Epithelial cell of proximal tubule (primary cell): ENCODE measurements around the gene PLG. TPM values are rescaled to one million over a fixed set of nuclear protein-coding genes. Genes with fewer than 3 reads are reported as not detected.
"Not testable (repeated sequence)": the region's sequence is repeated elsewhere in the genome, so short reads cannot be mapped to it uniquely, and the experiment has no call there.

Experiments used
- DNase-seq: peaks from one replicate; pipeline ENCODE4 v3.0.0-alpha.2; 2011; ENCODE audit warnings: low read depth
- H3K4me3 ChIP-seq: 2 replicates; pipeline ENCODE4 v1.5.1; 2011; ENCODE audit warnings: low read depth, mild to moderate bottlenecking, low read length
- total RNA-seq: library from RNA; depleted of rRNA; stranded (reverse); fragments of >200 nt; gene quantifications from 2 replicates; pipeline ENCODE4 v1.2.3, GENCODE V29; 2015
- TF ChIP-seq, protein P1 (sequence below): conservative IDR thresholded peaks from 2 replicates; pipeline ENCODE4 v1.5.1; 2012; ENCODE audit warnings: low read depth, mild to moderate bottlenecking, low read length

The PLG gene
- total RNA-seq, 1 donor from 2014 or later: not detected

DNA sequence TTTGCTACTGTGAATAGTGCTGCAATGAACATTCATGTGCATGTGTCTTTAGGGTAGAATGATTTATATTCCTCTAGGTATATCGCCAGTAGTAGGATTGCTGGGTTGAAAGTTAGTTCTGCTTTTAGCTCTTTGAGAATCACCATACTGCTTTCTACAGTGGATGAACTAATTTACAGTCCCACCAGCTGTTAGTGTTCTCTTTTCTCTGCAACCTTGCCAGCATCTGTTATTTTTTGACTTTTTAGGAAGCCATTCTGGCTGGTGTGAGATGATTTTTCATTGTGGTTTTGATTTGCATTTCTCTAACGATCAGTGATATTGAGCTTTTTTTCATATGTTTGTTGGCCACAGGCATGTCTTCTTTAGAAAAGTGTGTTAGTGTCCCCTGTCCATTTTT, 40.0 kb downstream of the PLG start:
- no peak overlapping the region for H3K4me3 ChIP-seq
- TF ChIP-seq, protein P1, sequence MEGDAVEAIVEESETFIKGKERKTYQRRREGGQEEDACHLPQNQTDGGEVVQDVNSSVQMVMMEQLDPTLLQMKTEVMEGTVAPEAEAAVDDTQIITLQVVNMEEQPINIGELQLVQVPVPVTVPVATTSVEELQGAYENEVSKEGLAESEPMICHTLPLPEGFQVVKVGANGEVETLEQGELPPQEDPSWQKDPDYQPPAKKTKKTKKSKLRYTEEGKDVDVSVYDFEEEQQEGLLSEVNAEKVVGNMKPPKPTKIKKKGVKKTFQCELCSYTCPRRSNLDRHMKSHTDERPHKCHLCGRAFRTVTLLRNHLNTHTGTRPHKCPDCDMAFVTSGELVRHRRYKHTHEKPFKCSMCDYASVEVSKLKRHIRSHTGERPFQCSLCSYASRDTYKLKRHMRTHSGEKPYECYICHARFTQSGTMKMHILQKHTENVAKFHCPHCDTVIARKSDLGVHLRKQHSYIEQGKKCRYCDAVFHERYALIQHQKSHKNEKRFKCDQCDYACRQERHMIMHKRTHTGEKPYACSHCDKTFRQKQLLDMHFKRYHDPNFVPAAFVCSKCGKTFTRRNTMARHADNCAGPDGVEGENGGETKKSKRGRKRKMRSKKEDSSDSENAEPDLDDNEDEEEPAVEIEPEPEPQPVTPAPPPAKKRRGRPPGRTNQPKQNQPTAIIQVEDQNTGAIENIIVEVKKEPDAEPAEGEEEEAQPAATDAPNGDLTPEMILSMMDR: no peak
- DNase-seq: no peak

DNA sequence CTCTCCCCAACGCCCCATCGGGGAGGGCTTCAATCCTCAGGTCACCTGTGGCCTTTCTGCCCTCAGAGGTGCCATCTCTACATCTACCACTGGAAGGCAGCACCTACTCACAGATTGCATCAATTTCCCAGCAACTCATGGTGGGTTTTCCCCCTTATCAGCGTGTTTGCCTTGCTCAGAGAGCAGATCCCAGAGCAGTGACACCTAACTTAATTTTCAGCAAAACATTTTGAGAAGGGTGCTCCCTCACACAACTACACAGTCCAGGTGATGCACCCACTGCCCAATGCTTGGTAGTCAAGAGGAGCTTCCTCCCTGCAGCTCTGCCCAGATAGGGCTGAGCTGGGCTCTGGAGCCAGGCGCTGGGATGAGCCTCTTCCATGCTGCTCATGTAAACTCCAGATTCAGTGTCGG, 48.2 kb downstream of the PLG start:
- DNase-seq: no peak
- TF ChIP-seq, protein P1: peak; percentile 65

DNA sequence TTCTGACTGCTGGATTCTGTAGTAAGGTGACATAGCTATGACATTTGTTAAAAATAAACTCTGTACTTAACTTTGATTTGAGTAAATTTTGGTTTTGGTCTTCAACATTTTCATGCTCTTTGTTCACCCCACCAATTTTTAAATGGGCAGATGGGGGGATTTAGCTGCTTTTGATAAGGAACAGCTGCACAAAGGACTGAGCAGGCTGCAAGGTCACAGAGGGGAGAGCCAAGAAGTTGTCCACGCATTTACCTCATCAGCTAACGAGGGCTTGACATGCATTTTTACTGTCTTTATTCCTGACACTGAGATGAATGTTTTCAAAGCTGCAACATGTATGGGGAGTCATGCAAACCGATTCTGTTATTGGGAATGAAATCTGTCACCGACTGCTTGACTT, 51.2 kb downstream of the PLG start:
- not testable (repeated sequence) for DNase-seq, H3K4me3 ChIP-seq

More for the DNA sequence above, 48.2 kb downstream of the PLG start:
- H3K4me3 ChIP-seq: no peak overlapping the region

DNA sequence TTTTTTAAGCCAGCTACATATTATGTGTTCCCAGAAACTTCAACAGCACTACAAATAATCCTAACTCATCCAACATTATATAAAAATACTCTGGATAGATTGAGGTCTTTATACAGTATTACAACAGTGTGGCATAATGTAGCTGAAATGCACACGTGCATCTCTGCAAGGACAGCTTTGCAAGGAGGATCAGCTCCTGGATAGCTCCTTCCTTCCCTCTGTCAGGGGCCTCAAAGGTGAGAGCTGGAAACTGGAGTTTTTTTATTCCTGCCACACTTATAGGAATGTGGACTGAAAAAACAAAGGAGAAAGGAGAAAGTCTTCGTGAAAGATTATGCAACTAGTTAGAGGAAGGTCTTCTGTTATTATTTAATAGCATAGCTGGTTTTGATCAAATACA, 53.1 kb downstream of the PLG start:
- no peak for DNase-seq
- H3K4me3 ChIP-seq: no peak overlapping the region
- TF ChIP-seq, protein P1: no peak

DNA sequence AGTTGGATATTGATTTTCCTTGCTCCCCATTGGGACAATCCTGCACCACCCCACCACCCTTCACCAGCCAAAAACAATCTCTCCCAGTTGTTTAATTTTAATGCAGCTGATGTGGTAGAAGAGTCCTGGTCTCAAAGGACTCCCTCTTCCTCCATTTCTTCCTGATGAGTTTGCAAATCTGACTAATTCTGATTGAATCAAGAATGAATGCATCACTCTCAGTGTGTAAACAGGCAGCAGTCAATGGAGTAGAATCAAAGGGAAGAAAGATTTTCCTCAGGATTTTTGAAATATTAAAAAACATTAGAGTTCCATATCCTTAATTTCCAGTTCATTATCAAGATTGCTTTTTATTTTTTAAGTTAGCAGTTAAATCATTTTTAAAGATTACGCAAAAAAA, 54.0 kb downstream of the PLG start:
- TF ChIP-seq, protein P1: no peak
- DNase-seq: no peak
- no peak overlapping the region for H3K4me3 ChIP-seq

DNA sequence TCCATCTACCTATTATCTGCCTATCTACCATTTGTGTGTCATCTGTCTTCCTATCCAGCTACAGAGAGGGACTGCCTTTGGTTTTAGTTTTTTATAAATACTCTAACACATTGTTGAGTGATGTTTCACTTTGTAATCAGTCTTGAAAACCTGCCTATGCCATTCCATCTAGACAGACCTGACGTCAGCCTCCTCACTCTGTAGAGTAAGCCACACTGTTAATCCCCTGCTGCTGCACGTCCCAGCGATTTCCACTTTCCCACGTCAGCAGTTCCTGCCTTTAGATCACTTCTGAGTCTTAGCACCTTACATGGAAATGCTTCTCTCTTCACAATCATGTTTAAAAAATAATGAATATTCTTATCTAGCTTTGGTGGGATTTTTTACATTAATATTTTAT, 54.8 kb downstream of the PLG start:
- no peak for DNase-seq
- no peak overlapping the region for H3K4me3 ChIP-seq
- TF ChIP-seq, protein P1: no peak

DNA sequence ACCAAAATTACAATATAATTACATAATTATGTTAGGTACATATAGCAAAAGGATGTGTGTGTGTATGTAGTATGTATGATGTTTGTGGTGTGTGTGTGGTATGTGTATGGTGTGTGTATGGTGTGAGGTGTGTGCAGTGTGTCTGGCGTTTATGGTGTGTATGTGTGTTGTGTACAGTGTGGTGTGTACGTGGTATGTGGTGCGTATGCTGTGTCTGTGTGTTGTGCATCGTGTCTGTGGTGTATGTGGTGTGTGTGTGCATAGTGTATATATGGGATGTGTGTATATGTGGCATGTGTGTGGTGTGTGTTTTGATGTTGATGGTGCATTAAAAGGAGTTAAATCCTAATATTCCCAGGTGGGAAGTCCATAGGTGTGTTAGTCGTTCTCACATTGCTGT, 62.8 kb downstream of the PLG start:
- H3K4me3 ChIP-seq: no peak overlapping the region
- TF ChIP-seq, protein P1: no peak
- DNase-seq: no peak

DNA sequence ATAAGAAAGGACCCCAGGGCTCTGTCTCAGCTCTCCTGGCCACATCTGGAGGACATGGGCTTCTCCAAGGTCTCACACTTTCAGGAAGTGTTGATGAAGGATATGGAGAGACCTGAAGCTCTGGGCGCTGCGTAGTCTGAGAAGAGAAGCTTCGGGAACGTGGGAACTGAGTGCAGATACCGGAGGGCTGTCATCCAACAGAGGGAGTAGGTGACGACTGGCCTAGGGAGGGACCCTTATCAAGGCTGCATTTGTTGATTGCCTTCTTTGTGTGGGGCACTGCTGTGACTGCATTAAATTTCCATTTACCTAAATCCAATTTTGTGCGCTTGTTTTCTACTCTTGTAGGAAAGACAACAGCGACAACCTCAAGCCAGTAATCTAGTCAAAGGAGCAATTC, 63.4 kb downstream of the PLG start:
- no peak for DNase-seq
- TF ChIP-seq, protein P1: no peak
- no peak overlapping the region for H3K4me3 ChIP-seq
